Mesodermal cell (in vitro differentiated cells): ENCODE data around the gene PPP2R2D.

Source experiments
- H3K27ac ChIP-seq: 2 replicates; pipeline ENCODE4 v1.7.0; 2013; ENCODE audit warnings: mild to moderate bottlenecking, low read depth, low read length, moderate library complexity; ENCODE audit not compliant: severe bottlenecking
- H3K36me3 ChIP-seq: 2 replicates; pipeline ENCODE4 v1.7.1; 2013; ENCODE audit warnings: mild to moderate bottlenecking, low read length, moderate library complexity; ENCODE audit not compliant: control insufficient read depth, insufficient read depth
- H3K4me1 ChIP-seq: one replicate; pipeline ENCODE4 v1.7.1; 2013; ENCODE audit warnings: mild to moderate bottlenecking, low read length; ENCODE audit not compliant: insufficient read depth, control insufficient read depth, poor library complexity, severe bottlenecking
- H3K4me3 ChIP-seq: 2 replicates; pipeline ENCODE4 v1.7.0; 2013; ENCODE audit warnings: low read length, control low read depth, mild to moderate bottlenecking; ENCODE audit not compliant: insufficient read depth, poor library complexity, severe bottlenecking; ENCODE audit errors: extremely low read depth
- H3K9me3 ChIP-seq: 2 replicates; pipeline ENCODE4 v1.7.1; 2013; ENCODE audit warnings: mild to moderate bottlenecking, low read length, moderate library complexity; ENCODE audit not compliant: control insufficient read depth
- WGBS, 2 experiments: methylation state at CpG; one replicate each; pipeline ENCODE4 v1.1.5; 2013; ENCODE audit warnings: missing lambda C conversion rate in 2 of 2; ENCODE audit not compliant: insufficient coverage in 2 of 2; 5-methylcytosine and 5-hydroxymethylcytosine counted together

The PPP2R2D gene

DNA sequence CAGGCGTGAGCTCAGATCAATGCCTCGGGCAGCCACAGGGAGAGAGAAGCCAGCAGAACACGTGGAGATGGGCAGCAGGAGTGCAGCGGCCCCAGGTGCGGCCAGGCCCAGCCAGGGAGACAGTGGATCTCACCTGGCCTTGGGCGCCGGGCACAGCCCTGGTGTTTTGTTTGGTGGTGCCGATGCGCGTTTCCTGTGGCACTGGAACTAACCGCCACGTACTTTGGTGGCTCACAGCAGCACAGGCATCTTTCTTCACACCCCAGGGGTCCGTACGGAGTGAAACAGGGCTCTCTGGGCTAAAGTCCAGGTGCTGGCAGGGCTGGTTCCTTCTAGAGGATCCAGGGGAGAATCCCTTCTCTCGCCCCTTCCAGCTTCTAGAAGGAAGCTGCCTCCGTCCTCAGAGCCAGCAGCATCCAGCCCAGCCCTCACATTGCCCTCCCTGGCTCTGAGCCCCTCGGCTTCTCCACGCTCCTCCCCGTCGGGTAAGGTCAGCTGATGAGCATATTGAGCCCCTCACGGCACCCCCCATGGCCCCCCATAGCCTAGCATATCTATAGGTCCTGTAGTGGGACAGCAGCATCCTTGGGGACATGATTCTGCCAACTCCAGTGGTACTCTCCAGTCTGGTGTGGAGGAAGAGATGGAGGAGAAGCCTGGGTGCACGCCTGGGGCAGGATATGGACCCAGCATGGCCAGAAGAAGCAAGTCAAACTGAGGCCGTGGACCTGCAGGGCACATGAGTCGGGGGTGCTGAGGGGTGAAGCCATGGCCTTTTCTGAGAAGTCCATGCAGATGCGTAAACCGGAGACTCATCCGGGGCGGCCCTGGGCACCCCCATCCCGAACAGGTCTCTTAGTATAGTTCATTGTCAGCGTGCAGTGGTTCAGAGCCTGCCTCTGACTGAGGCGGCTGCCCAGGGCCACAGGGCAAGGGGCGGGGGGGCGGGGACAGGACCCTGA is 43.4 kb upstream of the PPP2R2D start:
- Histone ChIP-seq H3K4me1 (no peaks in the 10 kb centered on the region), H3K27ac (no peak overlapping the region), H3K9me3 (no peaks in the 10 kb centered on the region), H3K4me3 (no peak overlapping the region), H3K36me3 (no peaks in the 10 kb centered on the region)
- 78 to 87% methylated on average over 19 to 27 of the region's 33 CpGs for WGBS, 2 experiments

DNA sequence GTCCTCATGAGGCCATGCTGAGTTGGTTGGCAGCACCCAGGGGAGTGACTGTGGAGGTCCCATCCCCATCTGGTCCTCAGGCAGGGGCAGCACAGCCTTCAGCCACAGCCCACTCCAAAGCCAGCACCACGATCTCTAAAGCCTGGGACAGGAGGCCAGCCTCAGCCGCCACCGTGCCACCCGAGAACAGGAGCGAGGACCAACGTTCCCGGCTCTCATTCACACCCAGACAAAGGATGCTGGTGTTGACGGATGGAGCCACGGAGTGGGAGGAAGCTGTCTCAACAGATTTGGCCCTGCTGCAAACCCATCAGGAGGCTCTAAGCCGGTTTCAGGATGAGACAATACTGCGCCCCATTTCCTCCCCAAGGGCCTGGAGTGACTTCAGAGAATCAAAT is 42.7 kb upstream of the PPP2R2D start:
- H3K4me3 ChIP-seq = no peak overlapping the region
- 90 to 92% methylated on average over 10 to 11 of the region's 11 CpGs for WGBS, 2 experiments
- no peaks in the 10 kb centered on the region for H3K4me1 ChIP-seq
- H3K9me3 ChIP-seq = no peaks in the 10 kb centered on the region
- no peak overlapping the region for H3K27ac ChIP-seq
- no peaks in the 10 kb centered on the region for H3K36me3 ChIP-seq

DNA sequence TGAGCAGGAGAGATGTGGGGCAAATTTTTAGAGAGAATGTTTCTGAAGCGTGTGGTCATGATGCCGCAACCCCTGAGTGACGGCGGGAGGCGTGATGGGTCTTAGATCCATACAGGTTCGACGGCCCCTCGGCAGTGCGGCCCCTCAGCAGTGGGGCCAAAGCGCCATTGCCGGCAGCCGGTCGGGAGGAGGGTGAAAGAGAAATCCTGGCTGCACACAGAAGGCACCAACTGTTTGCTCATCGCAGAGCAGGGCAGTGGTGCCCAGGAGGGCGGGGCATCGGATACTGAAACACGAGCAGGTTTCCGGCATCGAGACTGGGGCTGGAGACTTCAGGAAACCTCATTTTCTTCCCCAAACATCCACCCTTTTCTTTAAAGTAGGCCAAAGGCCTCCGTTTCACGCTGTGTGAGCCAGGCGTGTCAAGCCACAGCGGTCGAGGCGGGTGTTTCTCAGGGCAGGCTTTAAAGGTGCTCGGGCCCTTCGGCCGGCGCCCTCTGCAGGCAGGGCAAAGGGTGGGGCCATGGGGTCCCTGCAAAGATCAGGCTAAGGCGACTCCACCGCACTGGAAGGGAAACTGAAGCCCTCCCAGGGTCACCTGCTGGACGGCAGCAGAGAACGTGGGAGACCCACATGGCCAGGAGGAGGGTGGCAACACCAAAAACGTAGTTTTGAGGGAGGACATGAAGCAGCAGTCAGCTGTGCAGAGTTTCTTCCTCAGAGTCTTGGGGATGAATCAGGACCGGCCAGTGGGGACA is 42.0 kb upstream of the PPP2R2D start:
- no peaks in the 10 kb centered on the region for H3K36me3 ChIP-seq
- no peak overlapping the region for H3K4me3 ChIP-seq
- H3K27ac ChIP-seq = no peak overlapping the region
- H3K9me3 ChIP-seq = no peaks in the 10 kb centered on the region
- 88 to 93% methylated on average over 34 to 35 of the region's 35 CpGs for WGBS, 2 experiments
- H3K4me1 ChIP-seq = no peaks in the 10 kb centered on the region

DNA sequence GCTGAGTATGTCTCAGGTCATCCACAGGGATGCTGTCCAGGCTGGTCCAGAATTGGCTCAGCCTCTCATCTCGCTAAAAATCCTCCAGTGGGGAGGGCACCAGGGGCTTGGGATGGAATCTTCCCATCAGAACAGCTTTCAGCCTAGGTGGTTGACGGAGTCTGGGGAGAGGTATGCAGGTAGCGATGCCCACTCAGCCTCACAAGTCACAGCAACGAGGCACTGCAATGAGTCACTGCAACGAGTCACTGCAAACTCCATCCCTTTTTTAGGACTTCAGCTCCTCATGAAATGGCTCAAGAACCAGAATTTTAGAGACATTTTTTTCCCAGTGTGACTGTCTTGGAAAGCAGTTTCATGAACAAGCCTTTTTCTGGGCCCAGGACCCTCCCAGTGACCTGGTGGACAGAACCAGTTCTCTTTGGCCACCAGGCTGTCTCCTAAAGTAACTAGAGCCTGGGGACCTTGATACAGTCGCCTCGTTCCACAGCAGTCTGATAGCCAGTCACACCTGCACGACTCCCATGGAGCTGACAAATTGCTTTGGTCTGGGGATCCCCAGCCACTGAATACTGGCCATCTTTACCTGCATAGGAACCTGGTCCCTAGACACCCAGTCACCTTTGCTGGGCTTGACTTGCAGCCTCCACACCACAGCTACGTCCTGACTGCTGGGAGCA is 41.3 kb upstream of the PPP2R2D start:
- Histone ChIP-seq H3K9me3 (no peaks in the 10 kb centered on the region), H3K4me1 (no peaks in the 10 kb centered on the region), H3K4me3 (no peak overlapping the region), H3K36me3 (no peaks in the 10 kb centered on the region), H3K27ac (no peak overlapping the region)
- WGBS, 2 experiments = 87% methylated on average over 8 of the region's 9 CpGs

DNA sequence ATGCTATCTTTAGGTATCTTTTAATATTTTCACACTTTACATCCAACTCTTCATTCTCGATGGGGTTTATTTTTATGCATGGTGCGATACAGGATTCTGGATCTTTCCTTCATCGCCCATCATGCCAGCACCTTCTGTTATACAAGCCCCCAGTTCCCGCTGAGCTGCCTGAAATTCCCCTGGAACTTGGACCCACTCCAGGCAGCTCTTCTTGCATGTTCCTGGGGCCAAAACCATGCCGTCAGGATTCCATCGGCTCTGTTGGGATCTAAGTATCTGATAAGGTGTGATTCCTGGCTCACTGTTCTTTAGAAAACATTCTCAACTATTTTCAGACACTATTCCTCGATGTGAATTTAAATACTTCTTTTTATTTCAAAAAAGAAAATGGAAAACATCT is 40.5 kb upstream of the PPP2R2D start:
- Histone ChIP-seq H3K27ac (no peak overlapping the region), H3K4me1 (no peaks in the 10 kb centered on the region), H3K4me3 (no peak overlapping the region), H3K36me3 (no peaks in the 10 kb centered on the region), H3K9me3 (no peaks in the 10 kb centered on the region)
- 93 to 96% methylated on average over 4 to 5 of the region's 7 CpGs for WGBS, 2 experiments

DNA sequence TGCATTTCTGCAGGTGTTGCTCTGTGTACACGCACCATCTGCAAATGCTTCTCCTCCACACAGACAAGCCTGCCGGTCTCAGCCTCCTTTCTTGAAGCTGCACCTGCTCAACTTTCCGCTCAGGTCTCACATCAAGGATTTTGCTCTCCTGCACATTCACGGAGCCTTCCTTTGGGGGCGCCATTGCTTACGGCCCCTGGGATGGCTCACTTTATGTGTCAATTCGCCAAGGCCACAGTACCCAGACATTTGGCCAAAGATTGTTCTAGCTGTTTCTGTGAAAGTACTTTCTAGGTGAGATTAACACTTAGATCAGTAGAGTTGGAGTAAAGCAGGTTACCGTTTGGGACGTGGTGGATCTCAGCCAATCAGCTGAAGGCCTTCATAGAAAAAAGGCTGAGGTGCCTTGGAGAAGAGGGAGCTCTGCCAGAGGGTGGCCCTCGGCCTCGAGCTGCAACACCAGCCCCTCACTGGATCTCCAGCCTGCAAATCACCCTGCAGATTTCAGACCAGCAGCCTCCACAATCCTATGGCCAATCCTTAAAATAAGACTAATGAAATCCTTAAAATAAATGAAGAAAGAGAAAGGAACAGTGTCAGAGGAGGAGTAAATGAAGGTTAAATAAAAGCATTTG is 39.9 kb upstream of the PPP2R2D start:
- no peak overlapping the region for H3K4me3 ChIP-seq
- H3K4me1 ChIP-seq = no peaks in the 10 kb centered on the region
- no peaks in the 10 kb centered on the region for H3K36me3 ChIP-seq
- 63 to 75% methylated on average over 5 to 9 of the region's 11 CpGs for WGBS, 2 experiments
- no peaks in the 10 kb centered on the region for H3K9me3 ChIP-seq
- H3K27ac ChIP-seq = no peak overlapping the region

DNA sequence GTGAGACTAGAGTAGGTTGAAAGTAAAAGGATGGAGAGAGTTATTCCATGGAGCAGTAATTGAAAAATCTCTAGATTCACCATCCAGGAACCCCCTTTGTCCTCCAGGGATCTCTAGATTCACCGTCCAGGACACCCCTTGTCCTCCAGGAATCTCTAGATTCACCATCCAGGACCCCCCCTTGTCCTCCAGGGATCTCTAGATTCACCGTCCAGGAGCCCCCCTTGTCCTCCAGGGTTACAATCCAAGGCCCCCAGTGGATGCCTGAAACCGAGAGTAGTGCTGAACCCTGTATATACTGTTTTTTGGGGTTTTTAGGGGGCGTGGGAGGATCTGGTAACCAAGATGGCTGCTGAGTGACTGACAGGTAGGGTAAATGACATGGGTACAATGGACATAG is 38.3 kb upstream of the PPP2R2D start:
- no peaks in the 10 kb centered on the region for H3K4me1 ChIP-seq
- H3K27ac ChIP-seq = no peak overlapping the region
- WGBS, 2 experiments = 85 to 86% methylated on average over 1 to 4 of the region's 4 CpGs
- no peaks in the 10 kb centered on the region for H3K36me3 ChIP-seq
- no peaks in the 10 kb centered on the region for H3K9me3 ChIP-seq
- no peak overlapping the region for H3K4me3 ChIP-seq

DNA sequence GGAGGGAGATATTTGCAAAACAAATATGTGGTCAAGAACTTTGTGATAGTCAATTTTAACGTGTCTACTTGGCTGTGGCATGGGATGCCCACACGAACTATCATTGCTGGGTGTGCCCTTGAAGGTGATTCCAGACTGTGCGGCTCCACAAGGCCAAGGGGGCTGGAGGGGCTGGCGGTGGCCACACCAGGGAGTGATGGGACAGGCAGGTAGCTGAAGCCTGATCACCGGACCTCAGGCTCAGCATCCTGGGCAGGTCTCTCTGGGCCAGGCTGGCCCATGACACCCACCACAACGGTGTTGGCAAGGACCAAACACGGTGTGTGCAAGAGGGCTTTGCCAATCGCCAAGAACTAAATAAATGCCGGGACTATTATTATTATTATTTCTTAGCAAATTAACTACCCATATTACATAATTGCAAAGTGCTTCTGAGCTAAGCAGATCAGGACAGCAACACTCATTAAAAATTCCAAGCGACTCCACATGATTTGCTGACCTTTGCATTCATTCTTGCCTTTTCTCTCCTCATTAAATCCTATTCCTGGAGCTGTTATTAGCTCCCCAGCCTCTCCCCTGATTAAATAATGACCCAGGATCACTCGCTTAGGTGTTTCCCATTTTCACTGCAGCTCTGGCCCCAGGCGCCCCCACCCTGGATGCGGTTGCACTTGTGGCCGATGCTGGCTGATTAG is 35.4 kb upstream of the PPP2R2D start:
- Histone ChIP-seq H3K27ac (no peak overlapping the region), H3K36me3 (no peaks in the 10 kb centered on the region), H3K4me1 (no peaks in the 10 kb centered on the region), H3K4me3 (no peak overlapping the region), H3K9me3 (no peaks in the 10 kb centered on the region)
- WGBS, 2 experiments = 89 to 96% methylated on average over 9 to 11 of the region's 14 CpGs

DNA sequence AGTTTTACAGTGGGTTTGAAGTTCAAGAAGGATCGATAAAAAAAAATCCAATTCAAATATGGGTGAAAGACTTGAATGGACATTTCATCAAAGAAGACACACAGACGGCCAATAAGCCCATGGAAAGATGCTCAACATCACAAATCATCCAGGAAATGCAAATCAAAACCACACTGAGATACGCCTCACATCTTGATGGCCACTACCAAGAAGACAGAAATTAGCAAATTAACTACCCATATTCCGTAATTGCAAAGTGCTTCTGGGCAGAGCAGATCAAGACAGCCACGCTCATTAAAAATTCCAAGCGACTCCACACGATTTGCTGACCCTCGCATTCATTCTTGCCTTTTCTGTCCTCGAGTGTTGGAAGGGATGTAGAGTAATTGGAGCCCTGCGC is 34.1 kb upstream of the PPP2R2D start:
- H3K4me1 ChIP-seq = no peaks in the 10 kb centered on the region
- H3K4me3 ChIP-seq = no peak overlapping the region
- 96 to 100% methylated on average over 1 to 8 of the region's 10 CpGs for WGBS, 2 experiments
- no peaks in the 10 kb centered on the region for H3K36me3 ChIP-seq
- no peaks in the 10 kb centered on the region for H3K9me3 ChIP-seq
- H3K27ac ChIP-seq = no peak overlapping the region

DNA sequence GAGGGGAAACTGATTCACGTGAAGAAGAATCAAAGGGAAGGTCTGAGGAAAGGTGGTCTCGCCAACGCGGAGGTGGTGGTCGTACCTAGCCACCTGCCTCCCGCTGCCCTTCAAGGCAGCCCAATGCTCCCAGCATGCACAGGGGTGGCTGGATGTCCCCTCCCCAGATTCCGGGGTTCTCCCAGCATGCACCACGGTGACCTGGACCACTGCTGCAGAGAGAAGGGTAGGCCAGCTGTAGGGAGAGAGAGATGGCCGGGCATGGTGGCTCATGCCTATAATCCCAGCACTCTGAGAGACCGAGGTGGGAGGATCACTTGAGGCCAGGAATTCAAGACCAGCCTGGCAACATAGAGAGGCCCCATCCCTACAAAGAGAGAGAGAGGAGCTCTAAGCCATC is 32.4 kb upstream of the PPP2R2D start:
- WGBS, 2 experiments = 88 to 92% methylated on average over 6 to 8 of the region's 10 CpGs
- Histone ChIP-seq H3K9me3 (no peaks in the 10 kb centered on the region), H3K27ac (no peak overlapping the region), H3K36me3 (no peaks in the 10 kb centered on the region), H3K4me1 (no peaks in the 10 kb centered on the region), H3K4me3 (no peak overlapping the region)
